Measurements from ENCODE around the gene SHROOM4. TPM values are rescaled to one million over a fixed set of nuclear protein-coding genes. Genes with fewer than 3 reads are reported as not detected.

Gene SHROOM4
- total RNA-seq, 1 donor from 2014 or later: 15.4 TPM

GRCh38 chrX:50779694-50780093, 34.3 kb downstream of the SHROOM4 start:
- no peak for TF ChIP-seq CTCF (IDR thresholded peaks at IDR 0.05; ENCODE audit: unreplicated experiment)
- peak overlapping the region; percentile 51 for H3K27ac Mint-ChIP-seq
- no peaks in the 10 kb centered on the region for H3K27me3 Mint-ChIP-seq (ENCODE audit: low read depth)
- H3K36me3 Mint-ChIP-seq: peaks cover 1% of the 10 kb centered on the region
- peaks cover 46% of the 10 kb centered on the region for H3K9me3 Mint-ChIP-seq
- H3K4me3 Mint-ChIP-seq: no peak overlapping the region
- peaks cover 16% of the 10 kb centered on the region for H3K4me1 Mint-ChIP-seq
- DNase-seq (ENCODE audit: low spot score in 2 of 2, unreplicated experiment in 2 of 2): no peak

DNA sequence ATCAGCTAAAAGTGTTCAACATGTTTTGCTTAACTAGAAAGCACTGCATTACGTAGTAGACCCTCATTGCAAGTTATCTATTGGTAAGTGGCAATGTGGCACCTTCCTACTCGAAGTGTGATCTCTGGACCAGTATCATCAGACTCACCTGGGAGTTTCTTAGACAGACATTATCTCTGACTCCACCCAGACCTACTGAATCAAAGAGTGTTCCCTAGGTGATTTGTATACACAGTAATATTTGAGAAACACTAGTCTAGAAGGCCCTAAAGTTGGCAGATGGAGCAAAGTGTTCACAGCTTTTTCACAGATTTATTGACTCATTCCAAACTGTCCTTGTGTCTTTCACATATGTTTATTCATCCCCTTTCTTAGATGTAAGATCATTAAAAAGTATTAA, 35.7 kb downstream of the SHROOM4 start:
- Mint-ChIP-seq H3K36me3 (peaks cover 1% of the 10 kb centered on the region), H3K4me1 (peaks cover 16% of the 10 kb centered on the region), H3K27me3 (ENCODE audit: low read depth) (no peaks in the 10 kb centered on the region), H3K4me3 (no peak overlapping the region), H3K9me3 (peaks cover 48% of the 10 kb centered on the region), H3K27ac (no peak overlapping the region)
- TF ChIP-seq CTCF (IDR thresholded peaks at IDR 0.05; ENCODE audit: unreplicated experiment): no peak
- no peak for DNase-seq (ENCODE audit: low spot score in 2 of 2, unreplicated experiment in 2 of 2)

GRCh38 chrX:50776248-50776647, 37.7 kb downstream of the SHROOM4 start:
- no peak for TF ChIP-seq CTCF (IDR thresholded peaks at IDR 0.05; ENCODE audit: unreplicated experiment)
- no peak for DNase-seq (ENCODE audit: low spot score in 2 of 2, unreplicated experiment in 2 of 2)
- H3K27me3 Mint-ChIP-seq (ENCODE audit: low read depth): no peaks in the 10 kb centered on the region
- H3K4me1 Mint-ChIP-seq: peaks cover 20% of the 10 kb centered on the region
- H3K27ac Mint-ChIP-seq: no peak overlapping the region
- H3K36me3 Mint-ChIP-seq: no peaks in the 10 kb centered on the region
- peaks cover 32% of the 10 kb centered on the region for H3K9me3 Mint-ChIP-seq
- no peak overlapping the region for H3K4me3 Mint-ChIP-seq

DNA sequence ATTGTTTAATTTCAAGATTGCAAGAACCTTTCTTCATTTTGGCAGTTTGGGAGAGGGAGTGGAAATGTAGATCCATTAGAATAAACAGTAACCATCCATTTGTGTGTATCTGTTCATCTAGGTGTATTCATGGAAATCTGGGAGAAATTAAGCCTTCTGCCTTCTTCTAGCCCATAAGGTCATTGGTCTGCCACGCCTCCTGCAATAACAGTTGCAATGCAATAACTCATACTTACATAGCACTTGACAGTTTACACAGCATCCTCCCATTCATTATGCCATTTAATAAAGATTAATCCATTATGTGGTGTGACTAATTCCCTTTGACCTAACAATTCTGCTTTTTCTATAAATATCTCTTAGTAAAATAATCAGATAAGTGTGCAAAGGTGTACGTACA, 42.6 kb downstream of the SHROOM4 start:
- no peak for TF ChIP-seq CTCF (IDR thresholded peaks at IDR 0.05; ENCODE audit: unreplicated experiment)
- Mint-ChIP-seq H3K4me3 (no peak overlapping the region), H3K36me3 (no peaks in the 10 kb centered on the region), H3K4me1 (peaks cover 40% of the 10 kb centered on the region), H3K9me3 (peaks cover 3% of the 10 kb centered on the region), H3K27me3 (ENCODE audit: low read depth) (no peaks in the 10 kb centered on the region), H3K27ac (peak overlapping the region; percentile 96)
- no peak for DNase-seq (ENCODE audit: low spot score in 2 of 2, unreplicated experiment in 2 of 2)

GRCh38 chrX:50770702-50771101, 43.3 kb downstream of the SHROOM4 start:
- Mint-ChIP-seq H3K27ac (peak overlapping the region; percentile 96), H3K27me3 (ENCODE audit: low read depth) (no peaks in the 10 kb centered on the region), H3K9me3 (peaks cover 3% of the 10 kb centered on the region), H3K4me1 (peaks cover 42% of the 10 kb centered on the region), H3K4me3 (no peak overlapping the region), H3K36me3 (no peaks in the 10 kb centered on the region)
- DNase-seq (ENCODE audit: low spot score in 2 of 2, unreplicated experiment in 2 of 2): peak; percentile 44 to 60
- TF ChIP-seq CTCF (IDR thresholded peaks at IDR 0.05; ENCODE audit: unreplicated experiment): no peak

All from mesothelial cell of epicardium (in vitro differentiated cells).